A549 (cell line): ENCODE results near the gene STAG2. TPM values are rescaled to one million over a fixed set of nuclear protein-coding genes. Genes with fewer than 3 reads are reported as not detected.

Experiments used
- polyA plus RNA-seq, 4 experiments: library from polyadenylated mRNA; depleted of rRNA in 3 of 4; stranded (reverse); fragments of >200 nt; fragmentation: RNase III in 1 of 4; extraction: RNeasy Plus Mini Kit Qiagen cat#74134 plus additional on column Dnase treatment in 1 of 4; gene quantifications; 2 replicates in 3 of 4; 3 replicates in 1 of 4; pipeline ENCODE4 v1.2.3, GENCODE V29; 2011 to 2017

STAG2 gene
- polyA plus RNA-seq, 2 of the 4 experiments (the other 2 are of a cell fraction) = 49.5 to 92.8 TPM

Other genes starting within 250 kb of the STAG2 start
- gene THOC2, start 228.7 kb upstream of the STAG2 start, polyA plus RNA-seq (2011; rRNA removed) = 119 and 155 TPM in 2 replicates
- gene THOC2, start 228.7 kb upstream of the STAG2 start, polyA plus RNA-seq (2017; fragmentation: RNase III; extraction: RNeasy Plus Mini Kit Qiagen cat#74134 plus additional on column Dnase treatment) = 54.4 to 62.0 TPM (median 61.8 TPM) in 3 replicates
- 33.3 and 42.9 TPM in 2 replicates for gene XIAP, start 101.7 kb upstream of the STAG2 start, polyA plus RNA-seq (2011; rRNA removed)
- 39.3 to 44.1 TPM (median 39.4 TPM) in 3 replicates for gene XIAP, start 101.7 kb upstream of the STAG2 start, polyA plus RNA-seq (2017; fragmentation: RNase III; extraction: RNeasy Plus Mini Kit Qiagen cat#74134 plus additional on column Dnase treatment)